Kidney (tissue), 14 donors: Measurements from ENCODE around the gene ANKRD11. TPM values are rescaled to one million over a fixed set of nuclear protein-coding genes. Genes with fewer than 3 reads are reported as not detected.
A peak's percentile ranks its signal among the peaks of the same experiment; 100 is the strongest.
"Not testable (repeated sequence)": the region's sequence is repeated elsewhere in the genome, so short reads cannot be mapped to it uniquely, and the experiment has no call there.

Experiments
- DNase-seq, 5 donors: peaks; one replicate each; pipeline ENCODE4 v3.0.0-alpha.2; 2013 to 2020
- FAIRE-seq: peaks from 2 replicates; lab custom pipeline; 2012; peaks lifted over from hg19 to GRCh38; lab: Jason Lieb, UNC
- H3K27ac ChIP-seq, 2 donors: one replicate each; pipeline ENCODE4 v1.7.0; 2013; ENCODE audit warnings: low read depth in 2 of 2, low read length in 2 of 2, inconsistent platforms in 1 of 2
- H3K27me3 ChIP-seq: one replicate; pipeline ENCODE4 v1.7.1; 2013; ENCODE audit warnings: low read length, inconsistent platforms; ENCODE audit not compliant: control insufficient read depth, insufficient read depth
- H3K36me3 ChIP-seq, 3 donors: one replicate each; pipeline versions ENCODE4 v1.7.0 to v1.7.1; 2013; ENCODE audit warnings: low read length in 3 of 3, control low read depth in 1 of 3, inconsistent platforms in 1 of 3; ENCODE audit not compliant: insufficient read depth in 3 of 3, control insufficient read depth in 2 of 3
- H3K4me1 ChIP-seq, 3 donors: one replicate each; pipeline versions ENCODE4 v1.7.0 to v1.7.1; 2013; ENCODE audit warnings: low read length in 3 of 3, inconsistent platforms in 1 of 3, low read depth in 1 of 3; ENCODE audit not compliant: control insufficient read depth in 2 of 3, insufficient read depth in 2 of 3
- H3K4me3 ChIP-seq, 3 donors: one replicate each; pipeline versions ENCODE4 v1.7.0 to v1.8.1; 2013; ENCODE audit warnings: low read length in 3 of 3, control low read depth in 1 of 3, inconsistent platforms in 1 of 3
- H3K9ac ChIP-seq, 3 donors: one replicate each; pipeline versions ENCODE4 v1.7.0 to v1.7.1; 2013; ENCODE audit warnings: low read length in 3 of 3, control low read depth in 1 of 3, inconsistent platforms in 1 of 3
- H3K9me3 ChIP-seq, 3 donors: one replicate each; pipeline versions ENCODE4 v1.7.0 to v1.7.1; 2013; ENCODE audit warnings: low read length in 3 of 3, control low read depth in 1 of 3, inconsistent platforms in 1 of 3; ENCODE audit not compliant: control insufficient read depth in 2 of 3, insufficient read depth in 1 of 3
- intact Hi-C: fragments of 100-400 bp; cut with DNase I; formaldehyde crosslinking; loops from one replicate; pipeline ENCODE4 v1.11.1; 2022
- polyA plus RNA-seq: library from polyadenylated mRNA; stranded (reverse); fragments of 350-450 nt; fragmentation: Illumina TruSeq; extraction: RNeasy Lipid Tissue Mini Kit (QIAGEN cat#74804); gene quantifications from one replicate; pipeline ENCODE4 v1.2.3, GENCODE V29; 2014; ENCODE audit warnings: low read depth, low replicate concordance; ENCODE audit not compliant: insufficient read depth
- total RNA-seq: library from RNA; stranded (reverse); fragmentation: NEBNext Ultra II Directional; extraction: Animal tissue kit (Norgen Biotek cat#: 25700); gene quantifications from one replicate; pipeline ENCODE4 v1.2.1, GENCODE V29; 2021
- TF ChIP-seq, protein P1 (sequence below): IDR thresholded peaks from 3 replicates; pipeline ENCODE4 v1.5.1; 2012; ENCODE audit warnings: mild to moderate bottlenecking, moderate library complexity, borderline replicate concordance; ENCODE audit not compliant: insufficient read depth; ENCODE audit errors: extremely low read depth
- donor health status: control.
- donor health status: control.
- donor health status: control.
- donor health status: control.
- donor health status: control.
- donor health status: DM: yes; HTN: yes; CAD: no.
- donor health status: Normal renal cell carcinoma (clear cell type).

Gene ANKRD11
- total and polyA plus RNA-seq, 2 donors from 2014 or later, result 36.2 to 154 TPM

DNA sequence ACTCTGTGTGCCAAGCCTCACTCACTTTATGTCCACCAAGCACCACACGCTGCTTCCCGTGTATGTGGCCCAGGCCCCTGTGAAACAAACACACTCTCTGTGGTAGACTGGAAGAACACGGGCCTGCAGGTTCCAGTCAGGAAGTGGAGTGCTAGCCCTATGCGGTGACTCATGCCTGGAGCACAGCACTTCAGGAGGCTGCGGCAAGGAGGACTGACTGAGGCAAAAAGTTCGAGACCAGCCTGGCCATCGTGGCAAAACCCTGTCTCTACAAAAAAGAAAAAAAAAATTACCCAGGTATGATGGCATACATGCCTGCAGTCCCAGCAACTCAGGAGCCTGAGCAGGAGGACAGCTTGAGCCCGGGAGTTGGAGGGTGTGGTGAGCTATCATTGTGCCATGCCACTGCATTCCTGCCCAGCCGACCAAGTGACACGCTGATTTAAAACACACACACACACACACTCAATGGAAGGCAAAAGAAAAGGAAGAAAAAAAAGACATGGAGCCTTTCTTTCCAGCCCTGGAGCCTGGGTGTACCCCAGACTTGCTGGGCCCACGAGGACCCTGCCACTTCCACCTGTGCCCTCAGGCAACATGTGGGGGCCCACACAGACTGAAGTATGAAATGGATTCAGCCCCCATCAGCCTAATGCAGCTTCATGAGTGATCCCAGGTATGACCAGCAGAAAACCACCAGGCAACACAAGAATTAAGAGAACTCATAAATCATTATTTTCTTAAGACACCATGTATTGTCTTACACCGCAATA lies 126.6 kb downstream of the ANKRD11 start:
- no peak overlapping the region for H3K9ac ChIP-seq
- peak in 3 of 5 donors; percentile 67 to 76 (median 74) for DNase-seq
- TF ChIP-seq, protein P1, sequence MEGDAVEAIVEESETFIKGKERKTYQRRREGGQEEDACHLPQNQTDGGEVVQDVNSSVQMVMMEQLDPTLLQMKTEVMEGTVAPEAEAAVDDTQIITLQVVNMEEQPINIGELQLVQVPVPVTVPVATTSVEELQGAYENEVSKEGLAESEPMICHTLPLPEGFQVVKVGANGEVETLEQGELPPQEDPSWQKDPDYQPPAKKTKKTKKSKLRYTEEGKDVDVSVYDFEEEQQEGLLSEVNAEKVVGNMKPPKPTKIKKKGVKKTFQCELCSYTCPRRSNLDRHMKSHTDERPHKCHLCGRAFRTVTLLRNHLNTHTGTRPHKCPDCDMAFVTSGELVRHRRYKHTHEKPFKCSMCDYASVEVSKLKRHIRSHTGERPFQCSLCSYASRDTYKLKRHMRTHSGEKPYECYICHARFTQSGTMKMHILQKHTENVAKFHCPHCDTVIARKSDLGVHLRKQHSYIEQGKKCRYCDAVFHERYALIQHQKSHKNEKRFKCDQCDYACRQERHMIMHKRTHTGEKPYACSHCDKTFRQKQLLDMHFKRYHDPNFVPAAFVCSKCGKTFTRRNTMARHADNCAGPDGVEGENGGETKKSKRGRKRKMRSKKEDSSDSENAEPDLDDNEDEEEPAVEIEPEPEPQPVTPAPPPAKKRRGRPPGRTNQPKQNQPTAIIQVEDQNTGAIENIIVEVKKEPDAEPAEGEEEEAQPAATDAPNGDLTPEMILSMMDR, result no peak
- no peak for FAIRE-seq
- intact Hi-C loops, result no loop called here
- H3K36me3 ChIP-seq, result no peaks in the 10 kb centered on the region
- H3K4me3 ChIP-seq, result no peak overlapping the region
- H3K9me3 ChIP-seq, result no peaks in the 10 kb centered on the region
- H3K4me1 ChIP-seq, result peaks cover 2 to 40% (median 19%) of the 10 kb centered on the region in 3 donors
- H3K27me3 ChIP-seq, result no peaks in the 10 kb centered on the region
- H3K27ac ChIP-seq, result no peak overlapping the region

DNA sequence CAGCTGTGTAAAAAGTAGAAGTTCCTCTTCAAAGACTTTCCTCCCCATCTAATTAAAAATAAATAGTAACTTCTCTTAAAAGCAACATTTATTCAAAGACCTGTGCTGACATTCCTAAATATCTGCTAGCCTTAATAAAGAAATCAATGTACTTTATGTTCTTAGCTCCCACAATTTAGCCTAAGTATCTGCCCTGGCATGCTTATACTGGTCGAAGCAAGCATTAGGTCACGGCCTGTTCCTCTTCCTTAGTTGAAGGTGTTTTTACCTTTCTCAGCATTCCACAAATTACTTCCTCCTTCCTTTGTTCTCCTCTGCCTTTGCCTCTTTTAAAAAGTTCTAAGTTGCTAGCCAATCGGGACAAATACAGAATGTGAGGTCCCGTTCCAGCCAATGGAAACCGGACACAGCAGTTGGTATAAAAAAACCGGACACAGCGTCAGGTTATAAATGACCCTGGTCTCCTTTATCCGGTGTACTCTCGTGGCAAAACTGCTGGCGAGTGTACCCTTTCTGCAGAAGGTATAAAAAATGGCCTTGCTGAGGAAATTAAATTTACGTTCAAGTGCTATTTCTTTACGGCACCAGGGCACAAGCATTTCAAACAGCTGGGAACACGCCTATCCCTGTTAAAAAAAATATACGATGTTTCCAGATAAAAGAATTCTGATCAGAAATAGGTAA lies 127.7 kb downstream of the ANKRD11 start:
- H3K36me3 ChIP-seq, intact Hi-C loops, H3K27me3 ChIP-seq, DNase-seq, FAIRE-seq, H3K27ac ChIP-seq, H3K9me3 ChIP-seq, H3K4me3 ChIP-seq, H3K9ac ChIP-seq: not testable (repeated sequence)
- H3K4me1 ChIP-seq, result peaks cover 2 to 39% (median 19%) of the 10 kb centered on the region in 3 donors

DNA sequence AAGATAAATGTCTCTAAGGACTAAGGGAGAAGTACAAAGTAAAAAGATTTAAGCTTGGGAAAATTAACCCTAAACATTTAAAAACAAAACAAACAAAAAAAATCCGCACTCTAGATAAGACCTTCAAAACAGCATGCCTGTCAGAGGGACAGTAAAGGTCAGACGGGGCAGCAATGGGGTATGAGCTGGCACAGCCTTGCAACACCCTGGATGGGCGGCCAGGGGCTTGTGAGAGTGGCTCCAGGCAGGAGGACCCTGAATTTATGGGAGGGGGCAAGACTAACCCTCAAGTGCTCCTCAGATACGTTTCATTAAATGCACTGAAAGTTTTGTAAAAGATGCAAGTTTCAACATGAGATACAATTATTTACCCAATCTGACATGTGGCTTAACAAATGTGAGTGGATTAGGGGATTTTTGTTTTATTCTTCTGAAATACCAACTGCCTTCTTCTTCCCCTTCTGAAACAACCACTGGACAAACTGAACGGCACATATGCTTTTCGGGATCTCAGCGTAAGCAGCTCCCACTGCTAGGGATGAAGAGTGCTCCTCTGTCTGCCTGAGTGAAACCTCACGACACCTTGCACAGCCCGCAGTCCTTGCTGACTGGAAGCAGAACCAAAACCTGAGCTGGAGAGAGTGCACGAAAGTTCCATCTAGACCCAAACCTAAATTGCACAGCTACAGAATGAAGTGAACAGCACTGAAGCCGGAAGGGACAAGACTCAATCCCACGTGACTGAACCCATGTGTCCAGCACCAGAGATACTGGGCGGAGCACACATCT lies 128.4 kb downstream of the ANKRD11 start:
- peak in 1 of 5 donors; percentile 38 for DNase-seq
- TF ChIP-seq, protein P1, result no peak
- Histone ChIP-seq H3K9ac (no peak overlapping the region), H3K4me3 (no peak overlapping the region), H3K27ac (no peak overlapping the region), H3K27me3 (no peaks in the 10 kb centered on the region), H3K9me3 (no peaks in the 10 kb centered on the region), H3K4me1 (peaks cover 2 to 40% (median 23%) of the 10 kb centered on the region in 3 donors), H3K36me3 (no peaks in the 10 kb centered on the region)
- intact Hi-C loops, result no loop called here
- FAIRE-seq, result no peak
